DMS114 treated with DMSO at 0.1 percent for 48 hours (cell line): ENCODE measurements around the gene SF3B6.
A peak's percentile ranks its signal among the peaks of the same experiment; 100 is the strongest.
"Not testable (repeated sequence)": the region's sequence is repeated elsewhere in the genome, so short reads cannot be mapped to it uniquely, and the experiment has no call there.

ENCODE experiments used
- DNase-seq: peaks from one replicate; lab custom pipeline; 2025; ENCODE audit not compliant: unreplicated experiment; lab: John Stamatoyannopoulos, UW

Gene SF3B6

DNA sequence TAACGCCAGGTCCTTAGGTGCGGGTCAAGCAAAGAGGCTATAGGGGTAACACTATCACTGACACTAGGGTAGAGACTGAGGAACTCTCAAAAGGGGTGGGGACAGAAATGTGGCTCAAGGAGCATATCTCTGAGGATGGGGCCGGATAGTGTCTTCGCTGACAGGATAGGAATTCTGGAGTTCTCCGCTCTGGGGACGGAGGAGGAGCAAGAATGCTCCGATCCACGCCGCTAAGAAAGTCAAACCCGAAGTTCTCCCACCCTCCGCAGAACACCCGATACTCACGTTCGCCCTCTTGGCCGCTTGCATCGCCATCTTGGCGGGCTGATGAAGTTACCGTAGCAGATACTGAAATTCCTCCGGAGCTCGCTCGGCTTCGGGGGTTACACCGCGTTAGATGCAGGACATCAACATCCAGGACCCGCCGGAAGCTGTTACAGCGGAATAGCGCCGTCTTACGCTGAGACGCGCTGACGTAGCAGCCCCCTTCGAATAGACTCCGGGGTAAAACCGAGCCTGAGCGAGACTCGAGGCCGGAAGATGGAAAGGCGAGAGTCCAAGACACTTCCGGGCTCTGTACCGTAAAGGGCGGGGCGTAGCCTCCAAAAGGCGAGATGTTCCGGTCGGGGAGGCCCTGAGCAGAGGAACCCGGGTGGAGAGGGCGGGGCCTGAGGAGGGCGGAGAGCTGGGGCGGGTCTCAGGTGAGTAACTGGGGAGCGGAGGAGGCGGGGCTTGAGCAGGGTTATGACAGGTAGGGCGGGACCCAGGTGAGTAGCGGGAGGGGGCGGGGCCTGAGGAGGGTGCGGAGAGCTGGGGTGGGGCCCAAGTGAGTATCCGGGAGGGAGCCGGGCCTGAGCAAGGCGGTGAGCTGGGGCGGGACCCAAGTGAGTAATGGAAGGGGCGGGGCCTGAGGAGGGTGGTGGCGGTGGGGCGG is at the start of gene SF3B6:
Gene SF3B6, minus strand, starts transcription at position 412 of the 934 bp plus-strand sequence. Its CDS starts 97 bp downstream, at position 315.
- DNase-seq, result peak; percentile 95

DNA sequence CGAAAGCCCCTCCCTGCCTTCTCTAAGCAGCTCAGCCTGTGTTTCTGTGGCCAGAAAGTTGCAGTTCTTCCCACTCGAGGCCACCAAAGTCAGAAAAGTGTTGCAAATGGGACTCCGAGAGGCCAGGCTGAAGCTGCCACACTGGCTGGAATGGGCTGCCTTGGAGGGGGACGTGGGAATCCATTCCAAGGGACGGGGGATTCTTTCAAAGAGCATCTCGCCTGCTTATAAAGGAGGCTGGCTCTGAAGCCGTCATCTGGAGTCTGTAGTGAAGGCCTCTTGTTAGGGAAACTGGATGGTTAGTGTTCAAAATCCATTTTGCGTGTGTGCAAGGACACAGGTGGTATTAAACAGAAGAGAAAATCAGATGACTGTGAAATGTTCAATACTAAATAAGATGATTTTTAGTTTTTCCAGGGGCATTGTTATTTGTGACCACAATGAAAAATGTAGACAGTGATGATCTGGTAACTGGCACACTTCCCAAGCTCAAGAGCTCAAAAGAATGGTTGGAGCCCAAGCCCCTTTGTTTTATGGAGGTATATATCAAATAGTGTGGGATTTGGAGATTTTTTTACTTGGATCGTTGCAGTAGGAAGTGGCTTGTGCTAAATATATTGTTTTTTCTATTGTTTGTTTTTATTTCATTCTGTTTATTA is 47.9 kb upstream of the SF3B6 start:
- DNase-seq, result no peak

DNA sequence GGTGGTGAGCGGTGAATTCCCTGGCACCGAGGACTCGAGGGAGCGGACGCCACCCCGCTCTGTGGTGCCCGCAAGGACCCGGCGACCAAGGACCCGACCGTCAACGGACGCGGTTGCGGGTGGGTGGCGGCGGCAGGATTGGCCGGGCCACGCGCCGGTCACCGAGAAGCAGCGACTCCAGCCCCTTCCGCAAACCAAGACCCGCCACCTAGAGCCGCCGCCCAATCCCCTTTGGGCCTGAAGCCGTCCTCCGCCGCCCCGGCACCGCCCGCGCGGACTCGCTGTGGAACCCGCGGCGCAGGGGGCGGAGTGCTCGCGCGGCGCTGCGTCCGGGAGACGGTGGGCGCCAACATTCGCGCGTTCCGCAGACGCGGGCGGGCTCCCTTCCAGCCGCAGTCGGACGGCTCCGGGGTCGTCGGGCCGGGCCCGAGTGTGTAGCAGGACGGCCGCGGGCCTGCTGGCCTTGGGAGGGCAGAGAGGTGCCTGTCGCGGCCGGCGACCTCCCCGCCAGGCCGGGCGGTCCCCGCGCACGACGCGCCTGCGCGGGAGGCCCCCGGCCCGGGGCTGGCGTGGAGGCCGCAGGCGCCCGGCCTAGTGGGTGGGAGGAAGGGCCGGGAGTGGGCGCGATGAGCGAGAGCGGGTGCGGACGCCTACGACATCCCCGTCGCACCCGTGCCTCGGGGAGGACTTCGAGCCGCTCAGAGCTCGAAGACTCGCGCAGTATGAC is 47.2 kb upstream of the SF3B6 start, which contains the start of the genes FAM228B and PFN4:
Gene FAM228B, plus strand, starts transcription at position 275 of the 727 bp plus-strand sequence. CDS start 893 bp downstream, outside the sequence.
Gene PFN4, minus strand, starts transcription at position 140 of the 727 bp plus-strand sequence. CDS start 799 bp downstream, outside the sequence.
- peak; percentile 73 for DNase-seq

- no peak for DNase-seq
These were observed 46.5 kb upstream of the SF3B6 start for GRCh38 chr2:24122366-24123194.

- no peak for DNase-seq
These were observed 45.3 kb upstream of the SF3B6 start for GRCh38 chr2:24121469-24121868.

DNA sequence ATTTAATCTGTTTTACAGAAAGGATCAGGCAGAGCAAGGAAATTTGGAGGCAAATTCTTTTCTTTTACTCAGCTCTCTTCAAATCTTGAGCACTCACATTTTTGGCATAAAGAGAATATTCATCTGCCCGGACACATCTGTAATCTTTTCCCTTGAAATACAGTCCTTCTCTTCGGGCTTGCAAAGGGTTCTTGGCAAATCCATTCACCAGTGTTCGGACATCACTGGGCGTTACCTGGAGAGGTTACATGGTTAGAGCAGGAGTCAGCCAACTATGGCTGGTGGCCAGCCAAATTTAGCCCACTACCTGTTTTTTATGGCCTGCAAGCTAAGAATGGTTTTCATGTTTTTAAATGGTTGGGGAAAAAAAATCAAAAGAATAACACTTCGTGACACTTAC is 44.9 kb upstream of the SF3B6 start:
- no peak for DNase-seq

DNA sequence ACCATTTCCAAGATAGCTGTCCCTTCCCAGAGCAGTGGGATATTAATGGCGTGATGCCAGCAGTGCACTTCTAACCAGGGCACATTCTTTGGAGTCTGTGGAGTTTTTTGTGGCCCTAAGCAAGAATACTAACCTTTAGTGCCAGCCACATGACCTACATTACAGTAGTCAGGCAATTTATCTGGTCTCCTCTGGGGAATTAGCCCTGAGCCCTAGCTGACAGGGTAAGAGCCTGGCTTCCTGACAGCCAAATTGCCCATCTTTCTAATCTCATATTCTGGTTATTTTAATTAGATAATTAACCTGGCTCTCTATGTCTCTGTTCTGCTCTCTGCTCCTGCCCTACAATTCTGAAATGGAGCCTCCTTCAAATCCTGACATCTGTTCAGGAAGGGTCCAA is 41.8 kb upstream of the SF3B6 start:
- DNase-seq, result no peak

DNA sequence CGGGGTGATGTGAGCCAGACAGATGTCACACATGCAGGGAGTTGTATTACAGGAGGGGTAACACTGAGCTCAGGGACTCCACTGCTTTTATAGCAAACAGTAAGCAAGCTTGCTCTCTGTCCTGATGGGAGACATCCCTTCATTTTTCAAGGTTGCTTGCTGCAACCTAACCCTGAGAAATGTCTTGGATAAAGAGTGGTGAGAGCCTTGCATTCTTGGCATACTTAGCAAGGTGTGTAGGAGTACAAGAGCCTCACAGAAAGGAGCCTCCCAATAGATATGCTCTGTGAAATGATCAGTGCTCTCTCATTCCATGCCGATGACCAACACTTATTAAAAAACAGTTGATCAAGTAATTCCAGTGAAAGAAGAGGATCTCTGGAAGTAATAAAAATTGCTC is 38.9 kb upstream of the SF3B6 start:
- DNase-seq, result no peak

DNA sequence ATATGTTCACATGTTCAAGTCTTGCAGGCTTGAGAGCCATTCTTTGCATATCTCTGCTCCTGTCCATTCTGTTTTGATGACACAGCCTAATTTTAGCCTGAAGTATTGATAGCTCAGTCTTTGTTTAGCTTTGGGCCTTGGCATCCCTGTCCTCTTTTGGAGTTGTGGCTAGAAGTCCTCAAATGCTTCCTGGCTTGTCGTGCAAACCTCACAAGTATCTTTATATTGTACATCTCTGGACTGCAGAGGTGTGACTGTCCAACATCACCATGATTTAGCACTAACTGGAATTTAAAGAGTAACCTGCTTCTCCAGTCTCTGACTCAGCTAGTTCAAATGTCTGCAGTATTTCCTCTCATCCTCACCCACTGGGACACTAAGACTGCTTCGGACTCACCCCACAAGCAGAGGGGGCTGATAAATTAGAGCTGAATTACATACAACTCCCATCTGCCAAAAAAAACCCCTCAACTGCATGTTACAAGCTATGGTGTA is 35.3 kb upstream of the SF3B6 start:
- DNase-seq, result no peak

- DNase-seq, result no peak
These were observed 34.7 kb upstream of the SF3B6 start for GRCh38 chr2:24110660-24111303.

DNA sequence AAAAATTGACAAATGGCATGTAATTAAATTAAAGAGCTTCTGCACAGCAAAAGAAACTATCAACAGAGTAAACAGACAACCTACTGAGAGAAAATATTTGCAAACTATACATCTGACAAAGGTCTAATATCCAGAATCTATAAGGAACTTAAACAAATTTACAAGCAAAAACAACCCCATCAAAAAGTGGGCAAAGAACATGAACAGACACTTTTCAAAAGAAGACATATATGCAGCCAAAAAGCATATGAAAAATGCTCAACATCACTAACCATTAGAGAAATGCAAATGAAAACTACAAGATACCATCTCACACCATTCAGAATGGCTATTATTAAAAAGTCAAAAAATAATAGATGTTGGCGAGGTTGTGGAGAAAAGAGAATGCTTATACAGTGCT is 33.3 kb upstream of the SF3B6 start:
- DNase-seq, result not testable (repeated sequence)

GRCh38 chr2:24107336-24107735 is 31.2 kb upstream of the SF3B6 start:
- no peak for DNase-seq

DNA sequence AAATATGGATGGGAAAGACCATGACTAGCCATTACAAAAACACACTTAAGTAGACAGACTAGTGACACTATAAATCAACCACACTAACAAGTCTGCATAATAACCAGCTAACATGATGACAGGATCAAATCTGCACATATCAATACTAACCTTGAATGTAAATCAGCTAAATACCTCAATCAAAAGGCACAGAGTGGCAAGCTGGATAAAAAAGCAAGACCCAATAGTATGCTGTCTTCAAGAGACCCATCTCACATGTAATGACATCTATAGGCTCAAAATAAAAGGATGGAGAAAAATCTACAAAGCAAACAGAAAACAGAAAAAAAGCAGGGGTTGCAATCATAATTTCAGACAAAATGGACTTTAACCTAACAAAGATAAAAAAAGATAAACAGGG is 30.7 kb upstream of the SF3B6 start:
- no peak for DNase-seq

DNA sequence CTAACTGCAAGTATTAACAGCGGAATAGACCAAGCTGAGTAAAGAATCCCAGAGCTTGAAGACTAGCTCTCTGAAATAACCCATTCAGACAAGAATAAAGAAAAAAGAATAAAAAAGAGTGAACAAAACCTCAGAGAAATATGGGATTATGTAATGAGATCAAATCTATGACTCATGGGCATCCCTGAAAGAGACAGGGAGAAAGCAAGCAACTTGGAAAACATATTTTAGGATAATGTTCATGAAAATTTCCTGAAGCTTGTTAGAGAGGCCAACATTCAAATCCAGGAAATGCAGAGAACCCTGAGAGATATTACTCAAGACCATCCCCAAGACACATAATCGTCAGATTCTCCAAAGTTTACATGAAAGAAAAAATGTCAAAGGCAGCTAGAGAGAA is 29.7 kb upstream of the SF3B6 start:
- DNase-seq, result no peak

- DNase-seq, result no peak
These were observed 28.8 kb upstream of the SF3B6 start for GRCh38 chr2:24104906-24105305.

DNA sequence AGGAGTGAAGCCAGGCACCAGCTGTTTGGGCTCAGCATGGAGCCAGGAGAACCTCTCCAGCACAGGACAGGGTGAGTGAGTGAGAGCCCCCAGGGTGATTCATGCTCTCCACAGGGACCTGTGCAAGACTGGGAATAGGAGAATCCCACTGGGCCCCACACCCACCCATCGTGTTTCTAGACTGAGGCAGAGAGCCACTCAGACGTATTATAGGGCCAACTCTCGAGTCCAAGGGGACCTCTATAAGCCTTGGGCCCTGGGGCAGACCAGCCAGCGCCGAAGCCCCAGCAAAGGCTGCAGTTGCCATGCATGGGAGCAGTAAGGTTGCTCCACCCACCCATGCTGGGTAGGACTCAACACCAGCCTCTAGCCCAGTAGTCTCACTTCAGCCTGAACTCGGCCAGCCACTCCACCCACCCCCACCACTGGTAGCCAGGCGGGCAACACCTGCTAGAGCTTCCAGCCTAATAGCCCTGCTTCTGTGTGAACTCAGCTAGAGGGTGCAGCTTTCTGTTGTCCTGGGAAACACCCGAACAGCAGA is 28.1 kb upstream of the SF3B6 start:
- no peak for DNase-seq

DNA sequence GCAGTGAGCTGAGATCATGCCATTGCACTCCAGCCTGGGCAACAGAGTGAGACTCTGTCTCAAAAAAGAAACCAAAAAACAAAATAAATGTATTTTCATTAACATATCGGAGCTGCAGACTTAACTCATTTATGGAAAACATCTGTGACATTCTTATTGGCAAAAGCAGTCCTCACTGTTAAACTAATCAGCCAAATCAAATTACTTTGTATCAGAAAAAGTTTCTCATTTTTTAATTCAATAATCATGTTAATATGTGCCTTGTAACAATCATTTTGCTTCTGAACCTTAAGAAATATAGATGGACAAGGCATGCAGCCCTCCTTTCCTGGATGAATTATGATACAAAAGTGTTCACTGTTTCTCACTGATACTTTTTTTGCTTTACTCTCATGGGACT is 26.6 kb upstream of the SF3B6 start:
- no peak for DNase-seq

- DNase-seq, result no peak
These were observed 25.9 kb upstream of the SF3B6 start for GRCh38 chr2:24101992-24102391.

DNA sequence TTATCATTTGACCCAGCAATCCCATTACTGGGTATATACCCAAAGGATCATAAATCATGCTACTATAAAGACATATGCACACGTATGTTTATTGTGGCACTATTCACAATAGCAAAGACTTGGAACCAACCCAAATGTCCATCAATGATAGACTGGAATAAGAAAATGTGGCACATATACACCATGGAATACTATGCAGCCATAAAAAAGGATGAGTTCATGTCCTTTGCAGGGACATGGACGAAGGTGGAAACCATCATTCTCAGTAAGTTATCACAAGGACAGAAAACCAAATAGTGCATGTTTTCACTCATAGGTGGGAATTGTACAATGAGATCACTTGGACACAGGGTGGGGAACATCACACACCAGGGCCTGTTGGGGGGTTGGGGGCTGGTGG is 24.6 kb upstream of the SF3B6 start:
- not testable (repeated sequence) for DNase-seq
